Stimulated activated naive CD8-positive, alpha-beta T cell treated with anti-CD3 and anti-CD28 coated beads, Interleukin-15, Interleukin-2, amounts not matched to agents 100 U/mL and 50 U/mL, for 24 hours (primary cell): ENCODE measurements around the gene TRMT6.

Experiments
- ATAC-seq: fragments of 150-1000 bp; cut with Tn5 transposase; one replicate; pipeline ENCODE4 v1.10.0; 2021
- DNase-seq: peaks from one replicate; pipeline ENCODE4 v3.0.0; 2021

TRMT6 gene

GRCh38 chr20:5950271-5951031, at the start of gene TRMT6, which contains the start of gene MCM8:
Gene TRMT6, minus strand, starts transcription at chr20:5950533. Its CDS starts 128 bp downstream, at chr20:5950405.
Gene MCM8, plus strand, starts transcription at chr20:5950652. Its CDS starts 1,364 bp downstream, at chr20:5952016.
- peak; percentile 97 for DNase-seq

GRCh38 chr20:5999783-6000182, 49.5 kb upstream of the TRMT6 start:
- DNase-seq (no peak), ATAC-seq (no peak)

More at GRCh38 chr20:5950271-5951031, at the start of gene TRMT6, which contains the start of gene MCM8:
- peak; percentile 94 for ATAC-seq

DNA sequence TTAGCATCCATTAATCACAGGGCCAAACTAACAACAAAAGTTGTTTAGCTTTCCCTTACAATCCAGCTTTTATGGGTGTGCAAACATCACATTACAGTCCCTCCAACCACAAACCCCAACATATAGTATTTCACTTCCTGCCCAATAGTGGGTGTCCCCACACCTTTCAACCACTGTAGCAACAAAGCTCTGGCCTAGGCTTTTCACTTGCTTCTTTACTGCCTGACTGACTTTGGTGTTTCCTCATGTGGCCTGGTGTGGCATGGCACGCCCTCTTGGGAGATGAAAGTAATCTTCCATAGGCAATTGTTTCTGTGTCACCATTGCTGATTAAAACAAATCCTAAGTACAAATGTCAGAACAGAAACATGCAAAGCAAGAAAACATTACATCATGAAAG, 46.4 kb upstream of the TRMT6 start:
- DNase-seq (peak; percentile 30), ATAC-seq (peak; percentile 94)

DNA sequence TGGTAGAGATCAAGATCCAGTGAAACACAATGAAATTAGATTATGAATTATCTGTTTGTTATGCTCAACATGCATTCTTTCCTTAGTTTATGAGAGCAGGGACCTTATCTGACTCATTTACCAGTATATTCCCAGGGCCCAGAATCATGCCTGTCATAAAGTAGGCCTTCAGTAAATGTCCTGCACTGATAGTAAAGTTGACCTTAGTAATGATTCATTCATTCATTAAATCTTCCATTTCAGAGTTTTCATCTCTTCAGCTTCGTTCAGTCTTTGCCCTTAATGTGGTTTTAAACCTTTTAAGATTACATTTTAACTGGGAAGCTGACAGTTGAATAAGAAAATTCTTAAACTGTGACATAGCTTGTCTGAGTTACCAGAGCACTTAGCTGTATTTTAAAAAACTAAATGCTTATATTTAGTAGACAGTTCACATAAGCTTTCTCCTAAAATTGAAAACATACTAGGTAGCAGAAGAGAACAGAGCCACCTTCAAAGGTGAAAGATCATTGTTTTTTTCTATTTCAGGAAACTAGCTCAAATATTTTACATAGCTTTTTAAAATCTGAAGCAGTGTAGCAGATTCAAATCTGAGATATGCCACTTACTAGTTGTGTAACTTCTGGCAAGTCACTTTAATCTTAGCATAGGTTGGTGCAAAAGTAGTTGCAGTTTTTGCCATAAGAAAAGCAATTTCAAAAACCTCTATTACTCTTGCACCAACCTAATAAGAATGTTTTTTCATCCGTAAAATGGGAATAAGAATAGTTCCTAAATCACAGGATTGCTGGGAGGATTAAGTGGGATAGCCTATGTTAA, 41.5 kb upstream of the TRMT6 start:
- ATAC-seq (no peak), DNase-seq (no peak)

GRCh38 chr20:5990946-5991345, 40.6 kb upstream of the TRMT6 start:
- DNase-seq, result no peak

GRCh38 chr20:5989539-5989938, 39.2 kb upstream of the TRMT6 start:
- ATAC-seq (peak; percentile 55), DNase-seq (no peak)

More at GRCh38 chr20:5990946-5991345, 40.6 kb upstream of the TRMT6 start:
- ATAC-seq, result no peak

GRCh38 chr20:5987383-5987782, 37.0 kb upstream of the TRMT6 start:
- DNase-seq (no peak), ATAC-seq (no peak)

GRCh38 chr20:5980720-5981538, 30.6 kb upstream of the TRMT6 start:
- ATAC-seq (no peak), DNase-seq (no peak)

GRCh38 chr20:5979801-5980200, 29.5 kb upstream of the TRMT6 start:
- DNase-seq (no peak), ATAC-seq (no peak)

DNA sequence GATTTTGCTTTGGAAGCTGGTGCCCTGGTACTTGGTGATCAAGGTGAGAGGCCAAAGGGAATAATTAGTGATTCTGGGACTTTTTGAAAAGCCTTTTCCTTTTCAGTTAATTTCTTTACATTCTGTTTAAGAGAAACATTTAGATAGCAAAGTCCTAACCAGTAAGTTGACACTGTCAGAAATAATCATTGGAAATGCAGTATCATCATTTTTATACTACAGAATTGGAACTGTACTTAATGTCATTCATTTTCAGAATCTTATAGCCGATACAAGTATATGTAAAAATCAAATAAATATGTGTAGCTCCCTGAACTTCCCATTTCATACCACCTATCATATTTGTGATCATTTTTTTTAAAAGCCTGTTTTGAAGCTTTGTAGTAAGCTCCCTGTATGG, 27.6 kb upstream of the TRMT6 start:
- no peak for ATAC-seq

DNA sequence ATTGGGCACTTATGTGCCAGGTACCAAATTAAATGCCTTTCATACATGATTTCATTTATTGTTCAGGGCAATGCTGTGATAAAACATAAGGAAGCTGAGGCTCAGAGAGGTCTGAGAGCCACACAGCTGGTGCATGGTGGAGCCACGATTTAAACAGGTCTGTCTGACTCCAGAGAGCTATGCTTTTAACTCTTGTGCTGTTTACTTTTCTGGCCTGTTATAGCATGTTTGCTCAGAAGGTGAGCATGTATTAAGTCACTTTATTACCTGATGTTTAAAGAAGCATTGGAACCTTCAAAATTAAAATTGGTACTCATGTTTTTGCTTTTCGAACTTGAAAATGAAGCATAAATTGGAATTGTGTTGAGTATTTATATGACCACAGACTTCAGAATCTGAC, 26.9 kb upstream of the TRMT6 start:
- DNase-seq (no peak), ATAC-seq (no peak)

More for the DNA sequence above, 27.6 kb upstream of the TRMT6 start:
- DNase-seq, result no peak

DNA sequence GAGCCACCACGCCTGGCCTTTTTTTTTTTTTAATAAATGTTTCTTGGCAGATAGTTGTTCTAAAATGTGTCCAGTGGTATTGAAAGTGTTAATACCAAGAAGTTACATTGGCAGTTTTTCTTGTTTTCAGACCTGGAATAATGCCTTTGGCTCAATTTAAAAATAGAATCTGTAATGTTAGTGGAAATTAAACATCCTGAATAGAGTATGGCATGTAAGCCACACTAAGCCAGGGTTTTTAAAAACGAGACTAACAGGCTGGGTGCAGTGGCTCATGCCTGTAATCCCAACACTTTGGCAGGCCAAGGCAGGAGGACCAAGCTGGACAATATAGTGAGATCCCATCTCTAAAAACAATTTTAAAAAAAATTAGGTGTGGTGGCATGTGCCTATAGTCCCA, 25.4 kb upstream of the TRMT6 start:
- ATAC-seq, result no peak

GRCh38 chr20:5974531-5974930, 24.2 kb upstream of the TRMT6 start:
- no peak for ATAC-seq
- DNase-seq, result no peak

More for the DNA sequence above, 25.4 kb upstream of the TRMT6 start:
- DNase-seq, result no peak

GRCh38 chr20:5973971-5974370, 23.6 kb upstream of the TRMT6 start:
- ATAC-seq, result no peak
- DNase-seq, result no peak

GRCh38 chr20:5973172-5973571, 22.8 kb upstream of the TRMT6 start:
- DNase-seq (no peak), ATAC-seq (no peak)

GRCh38 chr20:5971203-5971602, 20.9 kb upstream of the TRMT6 start:
- DNase-seq (no peak), ATAC-seq (no peak)

GRCh38 chr20:5970381-5970780, 20.0 kb upstream of the TRMT6 start:
- no peak for ATAC-seq
- DNase-seq, result no peak

GRCh38 chr20:5969940-5970339, 19.6 kb upstream of the TRMT6 start:
- ATAC-seq, result no peak

GRCh38 chr20:5969348-5969935, 19.1 kb upstream of the TRMT6 start:
- ATAC-seq, result no peak
- no peak for DNase-seq

More at GRCh38 chr20:5969940-5970339, 19.6 kb upstream of the TRMT6 start:
- no peak for DNase-seq

DNA sequence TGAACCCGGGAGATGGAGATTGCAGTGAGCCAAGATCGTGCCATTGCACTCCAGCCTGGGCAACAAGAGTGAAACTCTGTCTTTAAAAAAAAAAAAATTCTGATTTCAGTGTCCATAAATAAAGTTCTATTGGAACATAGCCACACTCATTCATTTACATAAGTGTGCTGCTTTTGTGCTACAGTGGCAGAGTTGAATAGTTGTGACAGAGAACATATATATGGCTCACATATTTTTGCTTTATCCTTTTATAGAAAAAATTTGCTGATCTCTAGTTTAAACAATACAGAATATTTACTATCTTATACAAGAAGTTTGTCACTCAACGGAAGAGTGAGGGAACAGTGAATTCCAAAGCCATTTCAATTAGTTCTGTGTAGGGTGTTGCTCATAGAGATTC, 18.1 kb upstream of the TRMT6 start:
- ATAC-seq, result no peak

DNA sequence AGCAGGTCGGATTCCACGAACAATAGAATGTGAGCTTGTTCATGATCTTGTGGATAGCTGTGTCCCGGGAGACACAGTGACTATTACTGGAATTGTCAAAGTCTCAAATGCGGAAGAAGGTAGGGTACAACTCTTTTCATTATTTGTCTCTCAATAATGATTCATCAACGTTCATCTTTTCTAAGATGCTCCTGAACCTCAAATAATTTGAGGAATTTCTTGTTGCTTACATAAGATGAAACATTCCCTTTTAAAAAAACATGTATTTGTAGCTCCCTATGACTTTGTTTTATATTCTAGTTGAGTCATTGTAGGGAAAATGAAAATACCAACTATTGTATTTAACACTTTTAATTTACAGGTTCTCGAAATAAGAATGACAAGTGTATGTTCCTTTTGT, 17.1 kb upstream of the TRMT6 start:
- ATAC-seq (no peak), DNase-seq (no peak)

More for the DNA sequence above, 18.1 kb upstream of the TRMT6 start:
- no peak for DNase-seq

- DNase-seq, result no peak
- no peak for ATAC-seq
Measured at GRCh38 chr20:5949943-5950270, 426 bp downstream of the TRMT6 start.
